ENCODE measurements around the gene YWHAB. TPM values are rescaled to one million over a fixed set of nuclear protein-coding genes. Genes with fewer than 3 reads are reported as not detected.

YWHAB gene
- 84.3 and 94.3 TPM in 2 replicates for polyA plus RNA-seq (2012; rRNA removed)
- polyA plus RNA-seq (2012; cell fraction: cytosol; rRNA removed) = 150 and 179 TPM in 2 replicates
- 37.2 and 67.1 TPM in 2 replicates for polyA plus RNA-seq (2012; cell fraction: nucleus; rRNA removed)

DNA sequence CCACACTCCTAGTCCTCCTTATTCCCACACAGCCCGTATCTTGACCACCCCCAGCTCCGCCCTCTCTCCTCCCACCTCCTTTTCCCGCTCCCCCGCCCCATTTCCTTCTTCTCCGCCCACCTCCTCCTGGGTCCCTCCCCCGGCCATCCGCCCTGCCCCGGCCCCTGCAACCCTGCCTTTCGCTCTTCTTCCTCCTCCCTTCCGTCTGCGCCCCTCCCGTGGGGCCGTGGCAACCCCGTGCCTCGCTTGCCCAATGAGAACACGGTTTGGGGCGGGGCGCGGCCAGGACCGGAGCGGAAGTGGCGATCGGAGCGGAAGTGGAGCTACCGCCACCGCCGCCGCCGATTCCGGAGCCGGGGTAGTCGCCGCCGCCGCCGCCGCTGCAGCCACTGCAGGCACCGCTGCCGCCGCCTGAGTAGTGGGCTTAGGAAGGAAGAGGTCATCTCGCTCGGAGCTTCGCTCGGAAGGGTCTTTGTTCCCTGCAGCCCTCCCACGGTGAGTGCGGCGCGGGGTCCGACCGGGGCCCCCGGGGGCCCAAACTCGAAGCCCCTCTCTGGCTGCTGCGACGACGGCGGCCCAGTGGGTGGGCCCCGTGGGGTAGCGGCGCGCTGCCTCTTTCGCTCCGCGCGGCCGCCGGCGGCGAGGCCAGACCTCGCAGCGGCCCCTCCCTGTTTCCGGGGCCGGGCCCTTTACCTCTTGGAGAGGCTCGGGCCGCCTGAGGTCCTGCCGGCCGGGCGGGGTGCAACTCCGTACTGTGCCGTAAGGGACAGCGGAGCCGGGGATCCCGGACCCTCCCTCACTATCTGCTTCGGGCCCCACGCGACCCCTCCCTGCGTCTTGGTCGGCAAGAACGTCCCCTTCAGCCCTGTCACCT is at the start of gene YWHAB:
TSS of gene YWHAB (plus strand) at position 314 of the 874 bp plus-strand sequence. CDS start 15,829 bp downstream, outside the sequence.
- no peaks in the 10 kb centered on the region for H3K9me2 ChIP-seq
- peaks cover 46% of the 10 kb centered on the region for H4K20me1 ChIP-seq (ENCODE audit: insufficient read depth)
- peak; percentile 98 for DNase-seq
- peaks cover 51% of the 10 kb centered on the region for H3K79me2 ChIP-seq (ENCODE audit: insufficient read depth)
- under 1% methylated on average over 17 of the region's 88 CpGs for WGBS (ENCODE audit: low lambda C conversion rate)
- peak within 1 kb of the TSS; percentile 96 for H3K9ac ChIP-seq
- H3K4me1 ChIP-seq (ENCODE audit: control insufficient read depth in 1 of 2, insufficient read depth in 2 of 2, low read depth in 1 of 2, low read length in 1 of 2) = peaks cover 14 to 19% of the 10 kb centered on the region in 2 experiments; a peak in 3 of 4 replicates
- CTCF ChIA-PET = interaction anchor here (1.3 to 2.0 kb wide), 2 partner anchors 100 to 137 kb away, joined by 5 to 6 read pairs; no protein-coding TSS in a partner anchor
- TF ChIP-seq RCOR1 (IDR thresholded peaks at IDR 0.05; ENCODE audit: low read length) = 0 out of 2 replicates have a peak, but pooled peaks have one; percentile 1
- no peak for TF ChIP-seq TCF12 (IDR thresholded peaks at IDR 0.05)
- TF ChIP-seq, protein P1, sequence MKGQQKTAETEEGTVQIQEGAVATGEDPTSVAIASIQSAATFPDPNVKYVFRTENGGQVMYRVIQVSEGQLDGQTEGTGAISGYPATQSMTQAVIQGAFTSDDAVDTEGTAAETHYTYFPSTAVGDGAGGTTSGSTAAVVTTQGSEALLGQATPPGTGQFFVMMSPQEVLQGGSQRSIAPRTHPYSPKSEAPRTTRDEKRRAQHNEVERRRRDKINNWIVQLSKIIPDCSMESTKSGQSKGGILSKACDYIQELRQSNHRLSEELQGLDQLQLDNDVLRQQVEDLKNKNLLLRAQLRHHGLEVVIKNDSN (IDR thresholded peaks at IDR 0.05; ENCODE audit: borderline replicate concordance, low read depth) = peak; percentile 85; the same call in 1 of the 2 replicates
- peak; percentile 83 for TF ChIP-seq GABPA (IDR thresholded peaks at IDR 0.05; ENCODE audit: low read depth)
- TF ChIP-seq, protein P2, sequence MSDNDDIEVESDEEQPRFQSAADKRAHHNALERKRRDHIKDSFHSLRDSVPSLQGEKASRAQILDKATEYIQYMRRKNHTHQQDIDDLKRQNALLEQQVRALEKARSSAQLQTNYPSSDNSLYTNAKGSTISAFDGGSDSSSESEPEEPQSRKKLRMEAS (IDR thresholded peaks at IDR 0.05; ENCODE audit: low read depth) = peak; percentile 4; the same call in 1 of the 2 replicates
- peak; percentile 90 for TF ChIP-seq ELF1 (IDR thresholded peaks at IDR 0.05)
- TF ChIP-seq, protein P3, sequence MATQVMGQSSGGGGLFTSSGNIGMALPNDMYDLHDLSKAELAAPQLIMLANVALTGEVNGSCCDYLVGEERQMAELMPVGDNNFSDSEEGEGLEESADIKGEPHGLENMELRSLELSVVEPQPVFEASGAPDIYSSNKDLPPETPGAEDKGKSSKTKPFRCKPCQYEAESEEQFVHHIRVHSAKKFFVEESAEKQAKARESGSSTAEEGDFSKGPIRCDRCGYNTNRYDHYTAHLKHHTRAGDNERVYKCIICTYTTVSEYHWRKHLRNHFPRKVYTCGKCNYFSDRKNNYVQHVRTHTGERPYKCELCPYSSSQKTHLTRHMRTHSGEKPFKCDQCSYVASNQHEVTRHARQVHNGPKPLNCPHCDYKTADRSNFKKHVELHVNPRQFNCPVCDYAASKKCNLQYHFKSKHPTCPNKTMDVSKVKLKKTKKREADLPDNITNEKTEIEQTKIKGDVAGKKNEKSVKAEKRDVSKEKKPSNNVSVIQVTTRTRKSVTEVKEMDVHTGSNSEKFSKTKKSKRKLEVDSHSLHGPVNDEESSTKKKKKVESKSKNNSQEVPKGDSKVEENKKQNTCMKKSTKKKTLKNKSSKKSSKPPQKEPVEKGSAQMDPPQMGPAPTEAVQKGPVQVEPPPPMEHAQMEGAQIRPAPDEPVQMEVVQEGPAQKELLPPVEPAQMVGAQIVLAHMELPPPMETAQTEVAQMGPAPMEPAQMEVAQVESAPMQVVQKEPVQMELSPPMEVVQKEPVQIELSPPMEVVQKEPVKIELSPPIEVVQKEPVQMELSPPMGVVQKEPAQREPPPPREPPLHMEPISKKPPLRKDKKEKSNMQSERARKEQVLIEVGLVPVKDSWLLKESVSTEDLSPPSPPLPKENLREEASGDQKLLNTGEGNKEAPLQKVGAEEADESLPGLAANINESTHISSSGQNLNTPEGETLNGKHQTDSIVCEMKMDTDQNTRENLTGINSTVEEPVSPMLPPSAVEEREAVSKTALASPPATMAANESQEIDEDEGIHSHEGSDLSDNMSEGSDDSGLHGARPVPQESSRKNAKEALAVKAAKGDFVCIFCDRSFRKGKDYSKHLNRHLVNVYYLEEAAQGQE (IDR thresholded peaks at IDR 0.05; ENCODE audit: low read depth, low read length) = no peak
- TF ChIP-seq EP300 (IDR thresholded peaks at IDR 0.05; ENCODE audit: borderline replicate concordance in 1 of 2, low read depth in 1 of 2, low read length in 1 of 2) = peak in 1 of 2 experiments; percentile 20; a peak in 1 of 4 replicates
- TF ChIP-seq, protein P4, sequence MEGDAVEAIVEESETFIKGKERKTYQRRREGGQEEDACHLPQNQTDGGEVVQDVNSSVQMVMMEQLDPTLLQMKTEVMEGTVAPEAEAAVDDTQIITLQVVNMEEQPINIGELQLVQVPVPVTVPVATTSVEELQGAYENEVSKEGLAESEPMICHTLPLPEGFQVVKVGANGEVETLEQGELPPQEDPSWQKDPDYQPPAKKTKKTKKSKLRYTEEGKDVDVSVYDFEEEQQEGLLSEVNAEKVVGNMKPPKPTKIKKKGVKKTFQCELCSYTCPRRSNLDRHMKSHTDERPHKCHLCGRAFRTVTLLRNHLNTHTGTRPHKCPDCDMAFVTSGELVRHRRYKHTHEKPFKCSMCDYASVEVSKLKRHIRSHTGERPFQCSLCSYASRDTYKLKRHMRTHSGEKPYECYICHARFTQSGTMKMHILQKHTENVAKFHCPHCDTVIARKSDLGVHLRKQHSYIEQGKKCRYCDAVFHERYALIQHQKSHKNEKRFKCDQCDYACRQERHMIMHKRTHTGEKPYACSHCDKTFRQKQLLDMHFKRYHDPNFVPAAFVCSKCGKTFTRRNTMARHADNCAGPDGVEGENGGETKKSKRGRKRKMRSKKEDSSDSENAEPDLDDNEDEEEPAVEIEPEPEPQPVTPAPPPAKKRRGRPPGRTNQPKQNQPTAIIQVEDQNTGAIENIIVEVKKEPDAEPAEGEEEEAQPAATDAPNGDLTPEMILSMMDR (IDR thresholded peaks at IDR 0.05) = peak; percentile 9; the same call in 1 of the 2 replicates
- 0 out of 2 replicates have a peak, but pooled peaks have one; percentile 54 for TF ChIP-seq TAF1 (IDR thresholded peaks at IDR 0.05; ENCODE audit: borderline replicate concordance, low read depth, low read length)
- TF ChIP-seq RXRA (IDR thresholded peaks at IDR 0.05; ENCODE audit: borderline replicate concordance, low read depth) = no peak
- TF ChIP-seq EZH2phosphoT487 (IDR thresholded peaks at IDR 0.05; ENCODE audit: borderline replicate concordance, low read depth) = no peak
- TF ChIP-seq JUND (IDR thresholded peaks at IDR 0.05) = no peak
- TF ChIP-seq POLR2AphosphoS5 (IDR thresholded peaks at IDR 0.05; ENCODE audit: low read depth, low read length) = peak; percentile 67; the same call in 1 of the 2 replicates
- TF ChIP-seq MXI1 (IDR thresholded peaks at IDR 0.05; ENCODE audit: low read depth, low read length) = peak; percentile 32; the same call in 1 of the 2 replicates
- no peak for TF ChIP-seq SIN3A (IDR thresholded peaks at IDR 0.05; ENCODE audit: borderline replicate concordance, low read depth, low read length)
- peak within 1 kb of the TSS; percentile 90 for H2AFZ ChIP-seq (ENCODE audit: low read depth)
- no peaks in the 10 kb centered on the region for H3K9me3 ChIP-seq
- H3K4me3 ChIP-seq (ENCODE audit: low read depth in 2 of 2, low read length in 1 of 2) = peak within 1 kb of the TSS; percentile 90 to 95
- H3K27me3 ChIP-seq (ENCODE audit: insufficient read depth) = no peaks in the 10 kb centered on the region
- POLR2A ChIA-PET = interaction anchor here (0.9 to 1.1 kb wide), 5 partner anchors 10 to 478 kb away, joined by 3 to 7 read pairs (median 4); partner anchors contain the start of gene SYS1
- H3F3A ChIP-seq (replicated peaks; ENCODE audit: insufficient read depth) = peaks cover 6% of the 10 kb centered on the region
- H3K4me2 ChIP-seq = peak within 1 kb of the TSS; percentile 91
- peak within 1 kb of the TSS; percentile 91 to 95 for H3K27ac ChIP-seq (ENCODE audit: low read depth in 2 of 2, low read length in 1 of 2)
- H3K36me3 ChIP-seq (replicated peaks in 1 of 2; ENCODE audit: control insufficient read depth in 1 of 2, insufficient read depth in 2 of 2, low read length in 1 of 2) = peaks cover 23 to 25% of the 10 kb centered on the region in 2 experiments

All from SK-N-SH (cell line).